ENCODE results near the gene RTN4R. TPM values are rescaled to one million over a fixed set of nuclear protein-coding genes. Genes with fewer than 3 reads are reported as not detected.
"Not testable (repeated sequence)": the region's sequence is repeated elsewhere in the genome, so short reads cannot be mapped to it uniquely, and the experiment has no call there.

Gene RTN4R
- total RNA-seq, 1 experiment from 2014 or later: 16.3 TPM

DNA sequence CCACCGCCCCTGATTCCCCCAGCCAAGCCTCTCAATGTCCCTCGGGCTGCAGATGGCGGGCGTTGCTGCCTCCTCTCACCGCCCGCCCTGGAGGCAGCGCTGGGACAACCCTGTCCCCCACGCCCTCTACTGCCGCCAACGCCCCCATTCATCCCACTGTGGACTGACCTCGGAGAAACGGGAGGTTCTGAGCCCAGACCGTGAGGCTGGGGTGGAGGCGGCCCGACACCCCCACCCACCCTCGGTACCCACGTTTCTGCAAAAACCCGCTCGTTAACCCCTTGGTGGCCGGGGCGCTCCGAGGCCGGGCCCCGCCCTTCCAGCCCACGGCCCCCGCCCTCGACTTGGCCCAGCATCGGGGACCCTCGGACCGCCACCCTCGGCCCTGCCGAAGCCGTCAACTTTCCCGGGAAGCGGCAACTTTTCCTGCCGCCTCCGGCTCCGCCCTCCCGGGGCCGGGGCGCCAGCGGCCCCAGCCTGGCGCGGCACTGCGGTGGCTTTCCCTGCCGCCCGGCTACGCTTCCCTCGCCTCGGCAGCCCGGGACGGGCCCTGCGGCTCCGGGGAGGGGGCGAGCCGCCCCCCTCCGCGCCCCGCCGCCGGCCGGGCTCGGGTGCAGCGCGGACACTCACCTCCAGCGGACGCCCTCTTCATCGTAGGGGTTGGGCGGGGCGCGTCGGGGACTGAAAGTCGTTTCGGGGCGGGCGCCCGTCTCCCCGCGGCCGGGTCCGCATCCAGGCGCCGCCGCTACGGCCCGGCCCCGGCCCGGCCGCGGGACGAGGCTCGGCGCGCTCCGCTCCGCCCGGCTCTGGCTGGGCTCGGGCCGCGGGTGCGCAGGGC, 458 bp downstream of the RTN4R start:
- no peak overlapping the region for H3K27ac ChIP-seq (ENCODE audit: low read length)
- CTCF ChIA-PET: no interaction called here
- H3K36me3 ChIP-seq (ENCODE audit: control insufficient read depth, insufficient read depth, low read length): no peaks in the 10 kb centered on the region
- POLR2A ChIA-PET: no interaction called here
- H3K27me3 ChIP-seq (ENCODE audit: control insufficient read depth, insufficient read depth, low read length): no peaks in the 10 kb centered on the region
- in situ Hi-C loops (cut with HindIII; ENCODE audit: low pct_unique_long_range_greater_than_20kb, low sequenced_read_pairs) (no loop called here), intact Hi-C loops (cut with micrococcal nuclease; ENCODE audit: unreplicated experiment) (no loop called here)
- no peaks in the 10 kb centered on the region; the same call in 1 of the 2 replicates for H3K4me1 ChIP-seq (ENCODE audit: control insufficient read depth, insufficient read depth, low read length)
- no peak for TF ChIP-seq POLR2AphosphoS5 (IDR thresholded peaks at IDR 0.05; ENCODE audit: low read depth, low read length)
- TF ChIP-seq TCF7L2 (IDR thresholded peaks at IDR 0.05; ENCODE audit: low read depth, low read length): no peak
- TF ChIP-seq, protein P1, sequence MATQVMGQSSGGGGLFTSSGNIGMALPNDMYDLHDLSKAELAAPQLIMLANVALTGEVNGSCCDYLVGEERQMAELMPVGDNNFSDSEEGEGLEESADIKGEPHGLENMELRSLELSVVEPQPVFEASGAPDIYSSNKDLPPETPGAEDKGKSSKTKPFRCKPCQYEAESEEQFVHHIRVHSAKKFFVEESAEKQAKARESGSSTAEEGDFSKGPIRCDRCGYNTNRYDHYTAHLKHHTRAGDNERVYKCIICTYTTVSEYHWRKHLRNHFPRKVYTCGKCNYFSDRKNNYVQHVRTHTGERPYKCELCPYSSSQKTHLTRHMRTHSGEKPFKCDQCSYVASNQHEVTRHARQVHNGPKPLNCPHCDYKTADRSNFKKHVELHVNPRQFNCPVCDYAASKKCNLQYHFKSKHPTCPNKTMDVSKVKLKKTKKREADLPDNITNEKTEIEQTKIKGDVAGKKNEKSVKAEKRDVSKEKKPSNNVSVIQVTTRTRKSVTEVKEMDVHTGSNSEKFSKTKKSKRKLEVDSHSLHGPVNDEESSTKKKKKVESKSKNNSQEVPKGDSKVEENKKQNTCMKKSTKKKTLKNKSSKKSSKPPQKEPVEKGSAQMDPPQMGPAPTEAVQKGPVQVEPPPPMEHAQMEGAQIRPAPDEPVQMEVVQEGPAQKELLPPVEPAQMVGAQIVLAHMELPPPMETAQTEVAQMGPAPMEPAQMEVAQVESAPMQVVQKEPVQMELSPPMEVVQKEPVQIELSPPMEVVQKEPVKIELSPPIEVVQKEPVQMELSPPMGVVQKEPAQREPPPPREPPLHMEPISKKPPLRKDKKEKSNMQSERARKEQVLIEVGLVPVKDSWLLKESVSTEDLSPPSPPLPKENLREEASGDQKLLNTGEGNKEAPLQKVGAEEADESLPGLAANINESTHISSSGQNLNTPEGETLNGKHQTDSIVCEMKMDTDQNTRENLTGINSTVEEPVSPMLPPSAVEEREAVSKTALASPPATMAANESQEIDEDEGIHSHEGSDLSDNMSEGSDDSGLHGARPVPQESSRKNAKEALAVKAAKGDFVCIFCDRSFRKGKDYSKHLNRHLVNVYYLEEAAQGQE (IDR thresholded peaks at IDR 0.05; ENCODE audit: insufficient read depth in 1 of 2, low read depth in 2 of 2, low read length in 1 of 2): no peak
- no peak for TF ChIP-seq SIN3A (IDR thresholded peaks at IDR 0.05; ENCODE audit: borderline replicate concordance, insufficient read depth, low read depth, low read length)
- TF ChIP-seq, protein P2, sequence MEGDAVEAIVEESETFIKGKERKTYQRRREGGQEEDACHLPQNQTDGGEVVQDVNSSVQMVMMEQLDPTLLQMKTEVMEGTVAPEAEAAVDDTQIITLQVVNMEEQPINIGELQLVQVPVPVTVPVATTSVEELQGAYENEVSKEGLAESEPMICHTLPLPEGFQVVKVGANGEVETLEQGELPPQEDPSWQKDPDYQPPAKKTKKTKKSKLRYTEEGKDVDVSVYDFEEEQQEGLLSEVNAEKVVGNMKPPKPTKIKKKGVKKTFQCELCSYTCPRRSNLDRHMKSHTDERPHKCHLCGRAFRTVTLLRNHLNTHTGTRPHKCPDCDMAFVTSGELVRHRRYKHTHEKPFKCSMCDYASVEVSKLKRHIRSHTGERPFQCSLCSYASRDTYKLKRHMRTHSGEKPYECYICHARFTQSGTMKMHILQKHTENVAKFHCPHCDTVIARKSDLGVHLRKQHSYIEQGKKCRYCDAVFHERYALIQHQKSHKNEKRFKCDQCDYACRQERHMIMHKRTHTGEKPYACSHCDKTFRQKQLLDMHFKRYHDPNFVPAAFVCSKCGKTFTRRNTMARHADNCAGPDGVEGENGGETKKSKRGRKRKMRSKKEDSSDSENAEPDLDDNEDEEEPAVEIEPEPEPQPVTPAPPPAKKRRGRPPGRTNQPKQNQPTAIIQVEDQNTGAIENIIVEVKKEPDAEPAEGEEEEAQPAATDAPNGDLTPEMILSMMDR (IDR thresholded peaks at IDR 0.05): no peak
- peak overlapping the region; percentile 40 to 42 for H3K4me3 ChIP-seq (ENCODE audit: low read depth in 2 of 2, low read length in 2 of 2)
- ATAC-seq (peak; percentile 48), DNase-seq (ENCODE audit: low read depth, low spot score) (no peak)
- no TSS peak for BruUV-seq (replicated peaks)
- no peaks in the 10 kb centered on the region for H3K9me3 ChIP-seq (ENCODE audit: control insufficient read depth, insufficient read depth, low read depth, low read length)

DNA sequence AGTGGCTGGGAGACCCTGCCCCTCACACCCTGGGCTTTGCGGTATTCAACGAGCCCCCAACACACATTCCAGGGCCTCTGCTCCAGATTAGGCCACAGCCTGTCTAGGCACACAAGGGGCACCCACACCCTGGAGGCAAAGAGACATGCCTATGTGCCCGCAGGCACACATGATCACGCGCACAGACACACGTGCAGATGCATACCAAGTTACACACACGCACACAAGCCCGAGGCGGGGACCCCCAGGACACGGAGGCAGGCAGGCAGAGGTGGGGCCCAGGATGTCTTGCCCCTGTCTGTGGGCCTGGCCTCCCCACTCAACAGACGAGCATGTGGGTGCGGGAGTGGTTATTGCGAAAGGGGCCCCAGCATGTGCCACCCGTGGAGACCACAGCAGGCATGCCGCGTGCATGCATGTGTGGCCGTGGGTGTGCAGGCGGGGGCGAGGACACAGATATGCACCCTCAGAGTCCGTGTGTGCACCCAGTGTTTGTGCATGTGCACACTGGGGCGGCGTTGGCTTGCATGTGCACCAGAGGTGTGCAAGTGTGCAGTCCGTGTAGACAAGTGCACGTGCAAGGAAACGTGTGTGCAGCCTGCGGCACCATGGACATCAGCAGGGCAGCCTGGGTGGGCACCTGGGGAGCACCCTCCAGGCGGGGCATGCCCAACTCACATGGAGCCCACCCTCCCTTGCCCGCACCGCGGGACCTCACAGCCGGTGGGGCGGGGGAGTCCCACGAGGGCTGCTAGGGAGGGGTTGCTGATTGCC, 1.3 kb downstream of the RTN4R start:
- ATAC-seq; in situ Hi-C loops (cut with HindIII; ENCODE audit: low pct_unique_long_range_greater_than_20kb, low sequenced_read_pairs); BruUV-seq (replicated peaks): not testable (repeated sequence)

DNA sequence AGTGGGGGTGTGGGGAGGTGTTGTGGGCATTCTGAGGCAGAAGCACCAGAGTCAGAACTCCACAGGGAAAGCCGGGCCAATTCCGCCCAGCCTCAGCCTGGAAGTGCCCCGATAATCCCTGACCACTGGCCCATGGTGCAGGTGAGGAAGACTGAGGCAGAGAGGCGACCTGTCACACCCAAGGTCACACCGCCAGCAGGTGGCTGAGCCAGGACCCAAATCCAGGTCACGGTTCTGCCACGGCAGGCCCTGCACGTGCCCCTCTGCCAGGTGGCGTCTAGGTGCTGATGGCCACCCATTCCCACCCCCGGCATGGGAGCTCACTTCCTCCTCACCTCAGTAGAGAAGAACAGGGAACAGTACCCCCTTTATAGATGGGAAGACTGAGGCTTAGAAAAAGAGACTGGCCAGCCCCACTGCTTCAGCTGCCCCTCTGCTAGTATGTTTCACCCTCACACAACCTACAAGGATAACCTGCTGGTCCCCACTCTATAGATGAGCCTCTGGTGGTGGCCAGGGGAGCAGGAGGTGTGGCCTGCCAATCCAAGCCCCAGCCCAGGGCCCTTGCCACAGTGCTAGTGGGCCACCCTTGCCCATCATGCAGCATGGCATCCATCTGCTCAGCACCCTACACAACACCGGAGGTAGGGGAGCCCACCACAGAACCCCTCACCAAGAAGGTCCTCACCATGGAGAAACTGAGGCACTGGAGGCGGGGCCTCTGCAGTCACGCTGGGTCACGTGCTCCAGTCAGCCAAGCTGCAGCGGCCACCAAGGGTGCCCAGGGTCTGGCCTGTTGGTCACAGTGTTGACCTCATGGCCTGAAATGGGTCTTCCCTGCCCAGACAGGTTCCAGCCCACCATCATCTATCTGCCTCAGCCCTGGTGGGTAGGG, 2.1 kb downstream of the RTN4R start:
- ATAC-seq: not testable (repeated sequence)

More for the DNA sequence above, 1.3 kb downstream of the RTN4R start:
- H3K4me1 ChIP-seq (ENCODE audit: control insufficient read depth, insufficient read depth, low read length); H3K27ac ChIP-seq (ENCODE audit: low read length); DNase-seq (ENCODE audit: low read depth, low spot score); POLR2A ChIA-PET; H3K36me3 ChIP-seq (ENCODE audit: control insufficient read depth, insufficient read depth, low read length); intact Hi-C loops (cut with micrococcal nuclease; ENCODE audit: unreplicated experiment); CTCF ChIA-PET; H3K27me3 ChIP-seq (ENCODE audit: control insufficient read depth, insufficient read depth, low read length); H3K9me3 ChIP-seq (ENCODE audit: control insufficient read depth, insufficient read depth, low read depth, low read length): not testable (repeated sequence)
- H3K4me3 ChIP-seq (ENCODE audit: low read depth in 2 of 2, low read length in 2 of 2): peak overlapping the region; percentile 40 to 42

More for the DNA sequence above, 2.1 kb downstream of the RTN4R start:
- intact Hi-C loops (cut with micrococcal nuclease; ENCODE audit: unreplicated experiment); in situ Hi-C loops (cut with HindIII; ENCODE audit: low pct_unique_long_range_greater_than_20kb, low sequenced_read_pairs); H3K4me3 ChIP-seq (ENCODE audit: low read depth in 2 of 2, low read length in 2 of 2); POLR2A ChIA-PET; CTCF ChIA-PET; H3K27me3 ChIP-seq (ENCODE audit: control insufficient read depth, insufficient read depth, low read length); H3K36me3 ChIP-seq (ENCODE audit: control insufficient read depth, insufficient read depth, low read length); H3K9me3 ChIP-seq (ENCODE audit: control insufficient read depth, insufficient read depth, low read depth, low read length); DNase-seq (ENCODE audit: low read depth, low spot score); BruUV-seq (replicated peaks); H3K4me1 ChIP-seq (ENCODE audit: control insufficient read depth, insufficient read depth, low read length); H3K27ac ChIP-seq (ENCODE audit: low read length): not testable (repeated sequence)

Measured in Panc1 (cell line).